MM.1S (cell line): ENCODE data around the gene DEPP1.

Source experiments
- DNase-seq: peaks from one replicate; pipeline ENCODE4 v3.0.0-alpha.2; 2015
- H2AFZ ChIP-seq: fragments of 300-600 bp; sonication (generic); 2 replicates; pipeline ENCODE4 v1.6.0; 2016; ENCODE audit warnings: antibody characterized with exemption, low read length
- H3F3A ChIP-seq: fragments of 300-600 bp; sonication (generic); 2 replicates; pipeline ENCODE4 v1.6.1; 2016; ENCODE audit warnings: mild to moderate bottlenecking, antibody characterized with exemption, low read length, moderate library complexity, mixed read lengths; ENCODE audit not compliant: insufficient read depth
- H3K27ac ChIP-seq: fragments of 300-600 bp; sonication (generic); 2 replicates; pipeline ENCODE4 v1.5.1; 2016; ENCODE audit warnings: mild to moderate bottlenecking, low read length
- H3K27me3 ChIP-seq: fragments of 300-600 bp; sonication (generic); replicated peaks from 2 replicates; pipeline ENCODE4 v1.6.0; 2016; ENCODE audit warnings: low read length; ENCODE audit not compliant: insufficient read depth
- H3K36me3 ChIP-seq: fragments of 300-600 bp; sonication (generic); replicated peaks from 2 replicates; pipeline ENCODE4 v1.6.1; 2016; ENCODE audit warnings: mild to moderate bottlenecking, low read length, mixed read lengths; ENCODE audit not compliant: insufficient read depth
- H3K4me1 ChIP-seq: fragments of 300-600 bp; sonication (generic); 2 replicates; pipeline ENCODE4 v1.6.1; 2016; ENCODE audit warnings: low read length, mixed read lengths
- H3K4me2 ChIP-seq: fragments of 300-600 bp; sonication (generic); 2 replicates; pipeline ENCODE4 v1.6.0; 2016; ENCODE audit warnings: low read depth, low read length
- H3K4me3 ChIP-seq: fragments of 300-600 bp; sonication (generic); 2 replicates; pipeline ENCODE4 v1.5.1; 2016; ENCODE audit warnings: low read length, mixed read lengths
- H3K79me2 ChIP-seq: fragments of 300-600 bp; sonication (generic); 2 replicates; pipeline ENCODE4 v1.6.1; 2016; ENCODE audit warnings: mixed run types, low read length, mixed read lengths
- H3K9ac ChIP-seq: fragments of 300-600 bp; sonication (generic); 2 replicates; pipeline ENCODE4 v1.6.1; 2016; ENCODE audit warnings: low read length, mixed read lengths
- H3K9me2 ChIP-seq: fragments of 300-600 bp; sonication (generic); replicated peaks from 2 replicates; pipeline ENCODE4 v1.6.1; 2016; ENCODE audit warnings: mild to moderate bottlenecking, low read length, mixed read lengths; ENCODE audit not compliant: insufficient read depth
- H3K9me3 ChIP-seq: fragments of 300-600 bp; sonication (generic); replicated peaks from 2 replicates; pipeline ENCODE4 v1.6.1; 2016; ENCODE audit warnings: mild to moderate bottlenecking, low read length, mixed read lengths; ENCODE audit not compliant: insufficient read depth
- H4K20me1 ChIP-seq: fragments of 300-600 bp; sonication (generic); 2 replicates; pipeline ENCODE4 v1.6.1; 2016; ENCODE audit warnings: mild to moderate bottlenecking, low read length, moderate library complexity, mixed read lengths; ENCODE audit not compliant: insufficient read depth
- CTCF ChIP-seq: fragments of 300-600 bp; sonication (generic); IDR thresholded peaks from 2 replicates; pipeline ENCODE4 v1.5.1; 2016; ENCODE audit warnings: antibody characterized with exemption, low read length, mixed read lengths
- EZH2 ChIP-seq: fragments of 300-600 bp; sonication (generic); optimal IDR thresholded peaks from 2 replicates; pipeline ENCODE3; 2017; ENCODE audit warnings: low read depth, mild to moderate bottlenecking, antibody characterized with exemption, low read length, mixed read lengths
- EZH2phosphoT487 ChIP-seq: fragments of 300-600 bp; sonication (generic); IDR thresholded peaks from 2 replicates; pipeline ENCODE4 v1.6.1; 2018; ENCODE audit warnings: antibody characterized with exemption, low read length

The DEPP1 gene

GRCh38 chr10:44990965-44991364, 12.4 kb upstream of the DEPP1 start:
- Histone ChIP-seq H3K9me3 (no peaks in the 10 kb centered on the region), H3F3A (peaks cover 20% of the 10 kb centered on the region), H3K27me3 (no peaks in the 10 kb centered on the region), H3K27ac (no peak overlapping the region), H3K9ac (no peak overlapping the region), H3K9me2 (no peaks in the 10 kb centered on the region), H4K20me1 (no peaks in the 10 kb centered on the region), H3K4me1 (peaks cover 20% of the 10 kb centered on the region), H3K36me3 (peaks cover 13% of the 10 kb centered on the region; the same call in 1 of the 2 replicates), H3K79me2 (no peaks in the 10 kb centered on the region), H2AFZ (no peak overlapping the region), H3K4me3 (no peak overlapping the region), H3K4me2 (no peak overlapping the region)
- no peak for TF ChIP-seq EZH2phosphoT487
- no peak for TF ChIP-seq CTCF
- TF ChIP-seq EZH2: no peak
- DNase-seq: no peak

- H4K20me1 ChIP-seq: no peaks in the 10 kb centered on the region
- H3K4me1 ChIP-seq: peaks cover 13% of the 10 kb centered on the region
Measured at GRCh38 chr10:44990302-44990655, 11.7 kb upstream of the DEPP1 start.

GRCh38 chr10:44989597-44990301, 11.1 kb upstream of the DEPP1 start:
- peaks cover 7% of the 10 kb centered on the region for H3K4me1 ChIP-seq

More at GRCh38 chr10:44990302-44990655, 11.7 kb upstream of the DEPP1 start:
- Histone ChIP-seq H3K36me3 (peaks cover 13% of the 10 kb centered on the region), H3K27me3 (no peaks in the 10 kb centered on the region), H3F3A (peaks cover 13% of the 10 kb centered on the region), H3K27ac (no peak overlapping the region), H3K4me3 (no peak overlapping the region), H3K9ac (no peak overlapping the region), H3K9me3 (no peaks in the 10 kb centered on the region), H3K9me2 (no peaks in the 10 kb centered on the region), H2AFZ (no peak overlapping the region), H3K4me2 (no peak overlapping the region), H3K79me2 (no peaks in the 10 kb centered on the region)
- TF ChIP-seq EZH2 (no peak), CTCF (no peak), EZH2phosphoT487 (no peak)
- DNase-seq: no peak

More at GRCh38 chr10:44989597-44990301, 11.1 kb upstream of the DEPP1 start:
- no peak overlapping the region for H3K4me3 ChIP-seq
- no peak overlapping the region for H2AFZ ChIP-seq
- H4K20me1 ChIP-seq: no peaks in the 10 kb centered on the region
- H3K9ac ChIP-seq: no peak overlapping the region
- H3K36me3 ChIP-seq: peaks cover 13% of the 10 kb centered on the region
- no peaks in the 10 kb centered on the region for H3K27me3 ChIP-seq
- H3K9me2 ChIP-seq: no peaks in the 10 kb centered on the region
- no peak for DNase-seq
- H3K9me3 ChIP-seq: no peaks in the 10 kb centered on the region
- H3F3A ChIP-seq: 0 out of 2 replicates have a peak, but pooled peaks cover 7% of the 10 kb centered on the region
- no peaks in the 10 kb centered on the region for H3K79me2 ChIP-seq
- H3K27ac ChIP-seq: no peak overlapping the region
- H3K4me2 ChIP-seq: no peak overlapping the region
- TF ChIP-seq EZH2phosphoT487 (no peak), EZH2 (no peak), CTCF (no peak)
